HG03457 (cell line): ENCODE data around the gene ZCWPW1.
A peak's percentile ranks its signal among the peaks of the same experiment; 100 is the strongest.

Experiments used
- ATAC-seq: cut with Tn5 transposase; IDR thresholded peaks from one replicate; pipeline ENCODE4 v1.9.1; 2021; ENCODE audit warnings: moderate number of reproducible peaks; ENCODE audit not compliant: unreplicated experiment

The ZCWPW1 gene

DNA sequence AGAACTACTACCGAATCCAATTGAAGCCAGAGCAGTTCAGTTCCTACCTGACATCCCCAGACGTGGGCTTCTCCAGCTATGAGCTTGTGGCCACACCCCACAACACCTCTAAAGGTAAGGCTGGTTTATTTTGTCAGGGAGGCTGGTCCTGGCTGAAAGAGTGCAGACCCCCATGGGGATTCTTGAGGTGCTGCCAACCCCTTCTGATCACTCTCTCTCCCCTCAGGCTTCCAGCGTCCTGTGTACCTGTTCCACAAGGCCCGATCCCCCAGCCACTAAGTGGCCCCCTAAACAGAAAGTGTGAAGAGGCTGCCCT is 4.7 kb upstream of the ZCWPW1 start:
- ATAC-seq: no peak

GRCh38 chr7:100432621-100433275 is 4.2 kb upstream of the ZCWPW1 start:
- no peak for ATAC-seq

- no peak for ATAC-seq
These were observed 3.5 kb upstream of the ZCWPW1 start for GRCh38 chr7:100432053-100432452.

DNA sequence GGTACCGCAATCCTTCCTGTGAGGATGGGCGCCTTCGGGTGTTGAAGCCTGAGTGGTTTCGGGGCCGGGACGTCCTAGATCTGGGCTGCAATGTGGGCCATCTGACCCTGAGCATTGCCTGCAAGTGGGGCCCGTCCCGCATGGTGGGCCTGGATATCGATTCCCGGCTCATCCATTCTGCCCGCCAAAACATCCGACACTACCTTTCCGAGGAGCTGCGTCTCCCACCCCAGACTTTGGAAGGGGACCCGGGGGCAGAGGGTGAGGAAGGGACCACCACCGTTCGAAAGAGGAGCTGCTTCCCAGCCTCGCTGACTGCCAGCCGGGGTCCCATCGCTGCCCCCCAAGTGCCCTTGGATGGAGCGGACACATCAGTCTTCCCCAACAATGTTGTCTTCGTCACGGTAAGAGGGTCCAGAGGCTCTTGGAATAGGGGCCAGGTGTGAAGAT is 2.8 kb upstream of the ZCWPW1 start:
- ATAC-seq: no peak

- ATAC-seq: no peak
These were observed 2.2 kb upstream of the ZCWPW1 start for GRCh38 chr7:100430493-100431285.

- peak; percentile 31 for ATAC-seq
These were observed 1.4 kb upstream of the ZCWPW1 start, which contains the start of gene MEPCE for GRCh38 chr7:100429637-100430492. Gene MEPCE (plus strand): TSS chr7:100429831. CDS start chr7:100430019, 188 bp downstream.

- ATAC-seq: peak; percentile 29
These were observed 599 bp upstream of the ZCWPW1 start for GRCh38 chr7:100428967-100429636.

- no peak for ATAC-seq
These were observed 723 bp downstream of the ZCWPW1 start for GRCh38 chr7:100427762-100428198.

DNA sequence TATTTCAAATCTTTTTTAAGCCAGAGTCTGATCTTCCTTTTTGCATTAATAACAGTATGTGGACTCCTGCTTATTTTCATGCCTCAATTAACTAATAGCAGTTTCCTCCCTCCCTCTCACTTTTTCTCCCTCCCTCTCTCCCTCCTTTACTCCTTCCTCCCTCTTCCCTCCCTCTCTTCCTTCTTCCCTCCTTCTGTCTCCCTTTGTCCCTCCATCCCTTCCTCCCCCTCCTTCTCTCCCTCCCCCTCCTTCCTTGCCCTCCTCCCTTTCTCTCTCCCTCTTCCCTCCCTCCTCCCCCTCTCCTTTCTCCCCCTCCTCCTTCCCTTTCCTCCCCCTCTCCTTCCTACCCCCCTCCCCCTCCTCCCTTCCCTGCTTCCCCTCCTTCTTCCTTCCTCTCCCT is 2.0 kb downstream of the ZCWPW1 start:
- no peak for ATAC-seq

DNA sequence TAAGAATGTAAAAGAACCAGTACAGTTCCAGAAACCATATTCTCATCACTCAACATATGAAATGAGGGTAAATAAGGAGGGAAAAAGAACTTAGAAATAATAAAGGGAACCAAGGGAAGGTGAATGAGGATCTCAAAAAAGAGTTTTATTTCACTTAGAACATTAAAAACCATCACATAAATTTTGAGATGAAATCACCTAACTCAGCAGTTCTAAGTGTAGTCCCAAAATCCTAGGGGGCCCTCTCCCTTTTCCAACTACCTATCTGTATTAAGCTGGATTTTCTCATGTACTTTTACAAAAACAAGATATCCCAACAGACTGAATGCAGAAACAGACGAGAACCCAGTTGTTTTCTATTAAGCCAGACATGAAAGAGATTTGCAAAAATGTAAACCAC is 3.2 kb downstream of the ZCWPW1 start:
- no peak for ATAC-seq

GRCh38 chr7:100423315-100423714 is 5.2 kb downstream of the ZCWPW1 start:
- ATAC-seq: no peak

- ATAC-seq: no peak
These were observed 8.8 kb downstream of the ZCWPW1 start for GRCh38 chr7:100419660-100420226.

- ATAC-seq: no peak
These were observed 9.4 kb downstream of the ZCWPW1 start for GRCh38 chr7:100418930-100419659.

- ATAC-seq: no peak
These were observed 13.1 kb downstream of the ZCWPW1 start for GRCh38 chr7:100415448-100415847.

DNA sequence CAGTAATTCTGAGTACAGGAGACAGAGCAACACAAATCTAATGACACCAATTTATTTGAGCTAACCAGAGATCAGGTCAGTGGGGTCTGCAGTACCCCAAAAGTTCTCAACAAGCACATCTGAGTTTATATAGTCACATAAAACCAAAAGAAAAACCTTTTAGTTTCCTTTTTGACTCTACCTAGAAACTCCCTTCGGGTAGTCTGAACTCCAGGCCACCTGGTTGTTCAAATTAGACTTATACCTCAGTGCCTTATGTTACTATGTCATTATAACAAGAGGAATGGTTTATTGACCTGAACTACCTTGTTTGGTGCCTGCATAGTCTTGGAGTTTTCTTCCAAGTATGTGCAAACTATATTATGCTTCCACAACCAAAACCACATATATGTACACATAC is 14.6 kb downstream of the ZCWPW1 start:
- no peak for ATAC-seq

DNA sequence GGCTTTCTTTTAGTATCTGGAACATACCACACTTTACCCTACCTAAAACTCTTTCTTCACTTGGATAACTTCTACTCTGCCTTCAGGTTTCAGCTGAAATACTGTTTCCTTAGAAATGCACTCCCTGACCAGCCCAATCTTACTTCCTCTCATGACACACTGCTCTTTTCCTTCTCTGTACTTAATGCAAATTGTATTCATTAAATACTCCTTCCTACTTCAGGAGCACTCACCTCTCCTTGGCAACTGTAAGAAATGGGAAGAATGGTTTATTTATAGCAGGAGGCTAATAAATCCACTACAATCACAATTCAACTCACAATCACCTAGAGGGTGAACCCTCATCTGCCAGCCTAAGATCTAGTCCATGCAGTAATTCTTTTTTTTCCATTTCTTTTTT is 15.2 kb downstream of the ZCWPW1 start:
- ATAC-seq: no peak

- ATAC-seq: no peak
These were observed 17.4 kb downstream of the ZCWPW1 start for GRCh38 chr7:100411101-100411500.

DNA sequence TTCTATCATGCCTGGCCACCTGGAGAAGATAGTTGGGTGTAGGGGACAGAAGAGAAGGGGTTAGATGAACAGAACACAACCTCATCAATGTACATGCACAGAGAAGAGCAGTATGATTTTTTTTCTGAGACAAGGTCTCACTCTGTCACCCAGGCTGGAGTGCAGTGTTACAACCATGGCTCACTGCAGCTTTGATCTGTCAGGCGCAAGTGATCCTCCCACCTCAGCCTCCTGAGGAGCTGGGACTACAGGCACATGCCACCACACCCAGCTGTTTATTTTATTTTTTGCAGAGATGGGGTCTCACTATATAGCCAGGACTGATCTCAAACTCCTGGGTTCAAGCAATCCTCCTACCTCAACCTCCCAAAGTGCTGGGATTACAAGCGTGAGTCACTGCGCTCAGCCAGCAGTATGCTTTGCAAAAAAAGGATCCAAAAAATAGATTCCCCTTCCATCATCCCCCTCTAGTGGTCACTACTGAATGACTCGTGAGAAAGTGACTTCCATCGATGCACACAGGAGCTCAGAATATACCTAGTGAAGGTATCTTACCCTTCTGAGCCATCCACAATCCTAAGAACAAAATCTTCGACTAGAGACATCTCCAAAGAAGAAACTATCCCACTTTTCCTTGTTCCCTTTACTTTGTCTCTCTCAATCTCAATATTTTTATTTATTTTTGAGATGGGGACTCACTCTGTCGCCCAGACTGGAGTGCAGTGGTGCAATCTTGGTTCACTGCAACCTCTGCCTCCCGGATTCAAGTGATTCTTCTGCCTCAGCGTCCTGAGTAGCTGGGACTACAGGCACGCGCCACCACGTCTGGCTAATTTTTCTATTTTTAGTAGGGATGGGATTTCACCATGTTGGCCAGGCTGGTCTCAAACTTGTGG is 21.0 kb downstream of the ZCWPW1 start:
- peak; percentile 54 for ATAC-seq

DNA sequence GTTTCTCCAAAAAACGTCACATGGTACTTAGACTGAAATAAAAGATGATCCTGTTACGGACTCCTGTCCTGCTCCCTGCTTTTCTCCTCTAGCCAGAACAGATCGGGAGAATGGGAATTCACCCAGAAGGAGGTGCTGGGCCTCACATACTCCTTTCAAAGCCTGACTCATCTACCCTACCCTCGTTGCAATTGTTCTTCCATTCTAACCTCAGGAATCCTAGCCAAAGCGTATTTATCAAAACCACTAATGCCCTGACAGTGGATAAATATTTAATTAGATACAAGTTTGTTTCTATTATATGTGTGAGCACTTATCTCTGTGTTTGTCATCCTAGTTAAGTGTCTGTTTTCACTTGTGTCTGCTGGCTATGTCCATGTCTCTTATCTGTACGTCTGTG is 21.7 kb downstream of the ZCWPW1 start:
- no peak for ATAC-seq
